A549 (cell line): ENCODE data around the gene ARHGAP12. TPM values are rescaled to one million over a fixed set of nuclear protein-coding genes. Genes with fewer than 3 reads are reported as not detected.

Experiments used
- ATAC-seq, 2 experiments: fragments of 200-7000 bp in 1 of 2; fragments of >200 bp in 1 of 2; cut with Nextera tagmentation in 1 of 2; cut with Tn5 transposase in 1 of 2; 3 replicates each; pipeline versions ENCODE4 v1.8.0 to v1.9.1; 2018 to 2020; ENCODE audit warnings: mild to moderate bottlenecking in 1 of 2, moderate library complexity in 1 of 2
- CTCF ChIA-PET: fragments of 300-600 bp; sonication (Branson Sonifier 250); formaldehyde crosslinking; extraction: SDS; loops from one replicate; lab custom pipeline; 2021; ENCODE audit warnings: antibody characterized with exemption, inconsistent platforms; lab: Yijun Ruan, JAX
- POLR2A ChIA-PET: fragments of 350-600 bp; formaldehyde crosslinking; extraction: SDS; loops from one replicate; lab custom pipeline; 2021; ENCODE audit warnings: antibody characterized with exemption, inconsistent platforms; lab: Yijun Ruan, JAX
- DNase-seq, 2 experiments: peaks; one replicate each; pipeline versions ENCODE4 v3.0.0 to v3.0.0-alpha.2; 2011 to 2016; ENCODE audit warnings: low read depth in 1 of 2, low spot score in 1 of 2
- FAIRE-seq: peaks from 2 replicates; lab custom pipeline; 2011; peaks lifted over from hg19 to GRCh38; lab: Jason Lieb, UNC
- H3K27ac ChIP-seq, 2 experiments: fragments of >200 bp; sonication (Bioruptor Twin); formaldehyde crosslinking; 3 replicates each; pipeline ENCODE4 v1.5.1; 2016 to 2017
- H3K4me1 ChIP-seq: fragments of >200 bp; sonication (Bioruptor Twin); formaldehyde crosslinking; 3 replicates; pipeline ENCODE4 v1.6.1; 2016
- H3K4me2 ChIP-seq: fragments of >200 bp; sonication (Bioruptor Twin); formaldehyde crosslinking; 3 replicates; pipeline ENCODE4 v1.6.1; 2016
- H3K4me3 ChIP-seq: fragments of >200 bp; sonication (Bioruptor Twin); formaldehyde crosslinking; 3 replicates; pipeline ENCODE4 v1.5.1; 2016
- H3K9me3 ChIP-seq: fragments of >200 bp; sonication (Bioruptor Twin); formaldehyde crosslinking; 3 replicates; pipeline ENCODE4 v1.6.1; 2016
- BHLHE40 ChIP-seq: IDR thresholded peaks from 2 replicates; pipeline ENCODE4 v1.6.1; 2012; ENCODE audit warnings: low read depth, low read length, inconsistent platforms
- CBX8 ChIP-seq: fragments of 200-600 bp; sonication (generic); IDR thresholded peaks from 2 replicates; pipeline ENCODE4 v1.6.1; 2016
- CEBPB ChIP-seq, 2 experiments: fragments of >200 bp in 1 of 2; sonication (Bioruptor Twin) in 1 of 2; formaldehyde crosslinking in 1 of 2; IDR thresholded peaks; 2 replicates each; pipeline ENCODE4 v1.6.1; 2012 to 2016
- FOSL2 ChIP-seq, 2 experiments: fragments of 450-650 bp in 1 of 2; fragments of >200 bp in 1 of 2; sonication (Bioruptor Twin) in 1 of 2; formaldehyde crosslinking; IDR thresholded peaks; 2 replicates each; pipeline versions ENCODE4 v1.5.0 to v1.6.1; 2016 to 2020; ENCODE audit warnings: mild to moderate bottlenecking in 1 of 2, moderate library complexity in 1 of 2
- HES2 ChIP-seq: fragments of >200 bp; sonication (Bioruptor Twin); formaldehyde crosslinking; IDR thresholded peaks from 2 replicates; pipeline ENCODE4 v1.6.1; 2016
- HOXB5 ChIP-seq: fragments of 250-450 bp; sonication (Bioruptor Pico); IDR thresholded peaks from 2 replicates; pipeline ENCODE4 v1.5.0; 2020; ENCODE audit warnings: mild to moderate bottlenecking, moderate library complexity
- JUNB ChIP-seq: fragments of >200 bp; sonication (Bioruptor Twin); formaldehyde crosslinking; IDR thresholded peaks from 2 replicates; pipeline ENCODE4 v1.6.1; 2016
- MAZ ChIP-seq: fragments of 150-350 bp; IDR thresholded peaks from 2 replicates; pipeline ENCODE4 v1.6.1; 2014; ENCODE audit warnings: antibody characterized with exemption, low read depth, low read length, borderline replicate concordance
- MYC ChIP-seq: IDR thresholded peaks from 2 replicates; pipeline ENCODE4 v1.6.1; 2012; ENCODE audit warnings: mild to moderate bottlenecking, inconsistent platforms, low read length, improper control_type of control experiment, borderline replicate concordance
- NPAS2 ChIP-seq: fragments of 250-450 bp; sonication (Bioruptor Pico); IDR thresholded peaks from 2 replicates; pipeline ENCODE4 v1.8.0; 2022; ENCODE audit warnings: mild to moderate bottlenecking, moderate library complexity, borderline replicate concordance
- POLR2A ChIP-seq: IDR thresholded peaks from 2 replicates; pipeline ENCODE4 v1.6.1; 2012; ENCODE audit warnings: mild to moderate bottlenecking, low read length
- POLR2AphosphoS2 ChIP-seq: conservative IDR thresholded peaks from 2 replicates; pipeline ENCODE4 v1.6.1; 2012; ENCODE audit warnings: low read length, improper control_type of control experiment, inconsistent platforms
- RAD21 ChIP-seq, 2 experiments: fragments of >200 bp in 1 of 2; sonication (Bioruptor Twin) in 1 of 2; formaldehyde crosslinking in 1 of 2; IDR thresholded peaks in 1 of 2; conservative IDR thresholded peaks in 1 of 2; 2 replicates in 1 of 2; 3 replicates in 1 of 2; pipeline ENCODE4 v1.6.1; 2012 to 2018; ENCODE audit warnings: inconsistent platforms in 1 of 2
- RFX5 ChIP-seq: fragments of 450-650 bp; IDR thresholded peaks from 2 replicates; pipeline ENCODE4 v1.7.1; 2014; ENCODE audit warnings: antibody characterized with exemption, mild to moderate bottlenecking, moderate library complexity
- ZC3H11A ChIP-seq: fragments of 450-650 bp; IDR thresholded peaks from 2 replicates; pipeline ENCODE4 v1.6.1; 2014; ENCODE audit warnings: antibody characterized with exemption, mild to moderate bottlenecking
- WGBS: methylation state at CpG from one replicate; pipeline ENCODE4 v1.1.6; 2017; ENCODE audit errors: missing lambda C conversion rate; 5-methylcytosine and 5-hydroxymethylcytosine counted together
- polyA plus RNA-seq, 4 experiments: library from polyadenylated mRNA; depleted of rRNA in 3 of 4; stranded (reverse); fragments of >200 nt; fragmentation: RNase III in 1 of 4; extraction: RNeasy Plus Mini Kit Qiagen cat#74134 plus additional on column Dnase treatment in 1 of 4; gene quantifications; 2 replicates in 3 of 4; 3 replicates in 1 of 4; pipeline ENCODE4 v1.2.3, GENCODE V29; 2011 to 2017
- TF ChIP-seq, protein P1 (sequence below): fragments of 250-450 bp; sonication (Bioruptor Pico); IDR thresholded peaks from 2 replicates; pipeline ENCODE4 v1.5.0; 2021; ENCODE audit warnings: mild to moderate bottlenecking, moderate library complexity, borderline replicate concordance
- TF ChIP-seq, protein P2 (sequence below): fragments of >200 bp; sonication (Bioruptor Twin); formaldehyde crosslinking; IDR thresholded peaks from 3 replicates; pipeline ENCODE4 v1.6.1; 2016

Gene ARHGAP12
- polyA plus RNA-seq, 2 of the 4 experiments (the other 2 are of a cell fraction): 22.1 to 49.3 TPM

DNA sequence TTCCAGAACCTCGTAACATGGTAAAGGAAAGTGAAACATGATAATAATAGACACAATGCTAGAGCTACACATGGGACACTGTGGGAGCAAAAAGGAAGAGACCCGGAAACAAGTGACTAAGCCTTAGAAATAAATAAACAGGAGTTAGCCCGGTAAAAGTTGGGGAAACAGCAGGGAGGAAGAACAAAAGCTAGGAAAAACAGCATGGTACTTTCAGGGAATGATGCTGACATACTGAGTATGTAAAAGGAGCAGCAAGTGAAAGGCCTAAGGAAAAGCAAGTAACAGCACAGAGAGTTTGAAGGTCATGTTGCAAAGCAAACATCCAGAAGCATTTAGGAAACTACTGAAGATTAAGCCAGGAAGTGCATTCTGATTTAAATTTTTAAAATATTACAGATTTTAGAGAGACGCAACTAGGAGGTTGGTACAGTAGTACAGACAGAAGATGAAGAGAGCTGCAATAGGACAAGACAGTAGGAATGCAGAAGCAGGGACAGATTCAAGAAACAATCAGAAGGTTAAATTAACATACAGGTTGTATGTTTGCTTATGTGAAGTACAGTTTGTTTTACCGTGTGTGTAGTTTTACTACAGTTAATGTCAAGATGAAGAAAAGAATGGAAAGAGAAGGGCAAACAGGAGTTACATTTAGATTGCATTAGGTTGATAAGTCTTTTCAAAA is 63.7 kb downstream of the ARHGAP12 start:
- Histone ChIP-seq H3K4me1 (peaks cover 71% of the 10 kb centered on the region), H3K9me3 (no peaks in the 10 kb centered on the region), H3K4me3 (peak overlapping the region; percentile 33), H3K27ac (peak overlapping the region; percentile 77 to 90), H3K4me2 (peak overlapping the region; percentile 94)
- peak in 1 of 2 experiments; percentile 59; a peak in 3 of 6 replicates for ATAC-seq
- TF ChIP-seq FOSL2 (IDR thresholded peaks at IDR 0.05) (no peak), FOSL2 (CRISPR knock-in tag; IDR thresholded peaks at IDR 0.05) (peak; percentile 49; the same call in 1 of the 2 replicates), RFX5 (peak; percentile 59; the same call in 1 of the 2 replicates)
- TF ChIP-seq, protein P1, sequence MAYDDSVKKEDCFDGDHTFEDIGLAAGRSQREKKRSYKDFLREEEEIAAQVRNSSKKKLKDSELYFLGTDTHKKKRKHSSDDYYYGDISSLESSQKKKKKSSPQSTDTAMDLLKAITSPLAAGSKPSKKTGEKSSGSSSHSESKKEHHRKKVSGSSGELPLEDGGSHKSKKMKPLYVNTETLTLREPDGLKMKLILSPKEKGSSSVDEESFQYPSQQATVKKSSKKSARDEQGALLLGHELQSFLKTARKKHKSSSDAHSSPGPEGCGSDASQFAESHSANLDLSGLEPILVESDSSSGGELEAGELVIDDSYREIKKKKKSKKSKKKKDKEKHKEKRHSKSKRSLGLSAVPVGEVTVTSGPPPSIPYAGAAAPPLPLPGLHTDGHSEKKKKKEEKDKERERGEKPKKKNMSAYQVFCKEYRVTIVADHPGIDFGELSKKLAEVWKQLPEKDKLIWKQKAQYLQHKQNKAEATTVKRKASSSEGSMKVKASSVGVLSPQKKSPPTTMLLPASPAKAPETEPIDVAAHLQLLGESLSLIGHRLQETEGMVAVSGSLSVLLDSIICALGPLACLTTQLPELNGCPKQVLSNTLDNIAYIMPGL (CRISPR knock-in tag): no peak
- DNase-seq: peak; percentile 23 to 44
- POLR2A ChIA-PET: interaction anchor here (3.5 kb wide), 1 partner anchor 64 kb away, joined by 30 read pairs; the partner anchor contains the start of gene ARHGAP12
- FAIRE-seq: peak; percentile 79
- WGBS: 4% methylated on average over 5 of the region's 5 CpGs
- CTCF ChIA-PET: interaction anchor here (0.6 to 3.4 kb wide), 7 partner anchors 14 to 140 kb away, joined by 3 to 24 read pairs (median 3); no protein-coding TSS in a partner anchor

- H3K9me3 ChIP-seq: no peaks in the 10 kb centered on the region
- no peak overlapping the region for H3K4me3 ChIP-seq
- WGBS: 93% methylated on average over 3 of the region's 4 CpGs
- no peak for ATAC-seq
- ChIA-PET CTCF (interaction anchor here (1.7 kb wide), 1 partner anchor 93 kb away, joined by 4 read pairs; no protein-coding TSS in a partner anchor), POLR2A (no interaction called here)
- H3K4me2 ChIP-seq: no peak overlapping the region
- no peak for FAIRE-seq
- no peak overlapping the region for H3K27ac ChIP-seq
- TF ChIP-seq HES2: no peak
- TF ChIP-seq RAD21 (conservative IDR thresholded peaks at IDR 0.05 in 1 of 2, IDR thresholded peaks at IDR 0.05 in 1 of 2): no peak
- TF ChIP-seq MAZ: no peak
- no peak for TF ChIP-seq RFX5
- no peak for TF ChIP-seq ZC3H11A
- no peak for TF ChIP-seq POLR2A
- TF ChIP-seq POLR2AphosphoS2: no peak
- no peak for TF ChIP-seq MYC
- no peak for TF ChIP-seq CEBPB (IDR thresholded peaks at IDR 0.05)
- TF ChIP-seq BHLHE40: no peak
- TF ChIP-seq JUNB: no peak
- DNase-seq: no peak
- no peaks in the 10 kb centered on the region for H3K4me1 ChIP-seq
Measured at GRCh38 chr10:31855033-31855432, 73.6 kb downstream of the ARHGAP12 start.

- 94% methylated on average over 2 of the region's 2 CpGs for WGBS
- H3K9me3 ChIP-seq: no peaks in the 10 kb centered on the region
- H3K4me2 ChIP-seq: no peak overlapping the region
- H3K4me3 ChIP-seq: no peak overlapping the region
- H3K4me1 ChIP-seq: no peaks in the 10 kb centered on the region
- no peak for ATAC-seq
- FAIRE-seq: peak; percentile 88
- TF ChIP-seq HOXB5 (CRISPR knock-in tag): no peak
- TF ChIP-seq CBX8: no peak
- TF ChIP-seq, protein P2, sequence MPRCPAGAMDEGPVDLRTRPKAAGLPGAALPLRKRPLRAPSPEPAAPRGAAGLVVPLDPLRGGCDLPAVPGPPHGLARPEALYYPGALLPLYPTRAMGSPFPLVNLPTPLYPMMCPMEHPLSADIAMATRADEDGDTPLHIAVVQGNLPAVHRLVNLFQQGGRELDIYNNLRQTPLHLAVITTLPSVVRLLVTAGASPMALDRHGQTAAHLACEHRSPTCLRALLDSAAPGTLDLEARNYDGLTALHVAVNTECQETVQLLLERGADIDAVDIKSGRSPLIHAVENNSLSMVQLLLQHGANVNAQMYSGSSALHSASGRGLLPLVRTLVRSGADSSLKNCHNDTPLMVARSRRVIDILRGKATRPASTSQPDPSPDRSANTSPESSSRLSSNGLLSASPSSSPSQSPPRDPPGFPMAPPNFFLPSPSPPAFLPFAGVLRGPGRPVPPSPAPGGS: no peak
- no peak for TF ChIP-seq NPAS2 (CRISPR knock-in tag)
- DNase-seq: no peak
- ChIA-PET CTCF (no interaction called here), POLR2A (no interaction called here)
- no peak overlapping the region for H3K27ac ChIP-seq
Measured at GRCh38 chr10:31853629-31854028, 75.0 kb downstream of the ARHGAP12 start.
